ENCODE measurements around the gene UPP1. TPM values are rescaled to one million over a fixed set of nuclear protein-coding genes. Genes with fewer than 3 reads are reported as not detected.
"Not testable (repeated sequence)": the region's sequence is repeated elsewhere in the genome, so short reads cannot be mapped to it uniquely, and the experiment has no call there.

UPP1 gene
- total RNA-seq, 2 experiments from 2014 or later: 45.3 to 51.1 TPM

- H3K27me3 Mint-ChIP-seq: no peaks in the 10 kb centered on the region
- H3K36me3 Mint-ChIP-seq: peaks cover 4% of the 10 kb centered on the region
- H3K27ac Mint-ChIP-seq: no peak overlapping the region
- peaks cover 5% of the 10 kb centered on the region for H3K4me1 Mint-ChIP-seq
- DNase-seq: no peak
- no peak overlapping the region for H3K4me3 Mint-ChIP-seq
- H3K9me3 Mint-ChIP-seq: peaks cover 8% of the 10 kb centered on the region
Measured at GRCh38 chr7:48074204-48074654, 14.8 kb upstream of the UPP1 start.

GRCh38 chr7:48077423-48077822 is 11.6 kb upstream of the UPP1 start:
- H3K4me3 Mint-ChIP-seq: no peak overlapping the region
- H3K27me3 Mint-ChIP-seq: no peaks in the 10 kb centered on the region
- peaks cover 8% of the 10 kb centered on the region for H3K4me1 Mint-ChIP-seq
- H3K9me3 Mint-ChIP-seq: peaks cover 1% of the 10 kb centered on the region
- no peak for DNase-seq
- H3K36me3 Mint-ChIP-seq: peaks cover under 1% of the 10 kb centered on the region
- no peak overlapping the region for H3K27ac Mint-ChIP-seq

- Mint-ChIP-seq H3K27me3 (no peaks in the 10 kb centered on the region), H3K4me3 (no peak overlapping the region), H3K36me3 (peaks cover 3% of the 10 kb centered on the region), H3K4me1 (peaks cover 17% of the 10 kb centered on the region), H3K9me3 (no peaks in the 10 kb centered on the region), H3K27ac (no peak overlapping the region)
- no peak for DNase-seq
Measured at GRCh38 chr7:48078470-48078869, 10.6 kb upstream of the UPP1 start.

GRCh38 chr7:48082378-48082777 is 6.7 kb upstream of the UPP1 start:
- not testable (repeated sequence) for H3K27ac Mint-ChIP-seq, H3K9me3 Mint-ChIP-seq, H3K27me3 Mint-ChIP-seq, DNase-seq, H3K4me3 Mint-ChIP-seq
- Mint-ChIP-seq H3K36me3 (peaks cover 11% of the 10 kb centered on the region), H3K4me1 (peaks cover 45% of the 10 kb centered on the region)

GRCh38 chr7:48083114-48083830 is 5.8 kb upstream of the UPP1 start:
- Mint-ChIP-seq H3K27me3 (no peaks in the 10 kb centered on the region), H3K4me3 (no peak overlapping the region), H3K27ac (peak overlapping the region; percentile 21), H3K36me3 (peaks cover 11% of the 10 kb centered on the region), H3K4me1 (peaks cover 52% of the 10 kb centered on the region), H3K9me3 (no peaks in the 10 kb centered on the region)
- DNase-seq: no peak

GRCh38 chr7:48084727-48085432 is 4.2 kb upstream of the UPP1 start:
- H3K27me3 Mint-ChIP-seq: no peaks in the 10 kb centered on the region
- peak; percentile 80 for DNase-seq
- peak overlapping the region; percentile 59 for H3K4me3 Mint-ChIP-seq
- H3K27ac Mint-ChIP-seq: peak overlapping the region; percentile 97
- no peaks in the 10 kb centered on the region for H3K9me3 Mint-ChIP-seq
- H3K36me3 Mint-ChIP-seq: peaks cover 11% of the 10 kb centered on the region
- peaks cover 52% of the 10 kb centered on the region for H3K4me1 Mint-ChIP-seq

- peaks cover 55% of the 10 kb centered on the region for H3K4me1 Mint-ChIP-seq
- peak overlapping the region; percentile 59 for H3K4me3 Mint-ChIP-seq
Measured at GRCh38 chr7:48085433-48085791, 3.7 kb upstream of the UPP1 start.

GRCh38 chr7:48085942-48086341 is 3.1 kb upstream of the UPP1 start:
- Mint-ChIP-seq H3K27me3 (no peaks in the 10 kb centered on the region), H3K36me3 (peaks cover 22% of the 10 kb centered on the region), H3K4me1 (peaks cover 56% of the 10 kb centered on the region), H3K9me3 (no peaks in the 10 kb centered on the region), H3K4me3 (no peak overlapping the region), H3K27ac (peak overlapping the region; percentile 97)
- no peak for DNase-seq

More at GRCh38 chr7:48085433-48085791, 3.7 kb upstream of the UPP1 start:
- Mint-ChIP-seq H3K27ac (peak overlapping the region; percentile 97), H3K9me3 (no peaks in the 10 kb centered on the region), H3K27me3 (no peaks in the 10 kb centered on the region), H3K36me3 (peaks cover 16% of the 10 kb centered on the region)
- no peak for DNase-seq

- H3K27ac Mint-ChIP-seq: peak overlapping the region; percentile 97
- no peaks in the 10 kb centered on the region for H3K9me3 Mint-ChIP-seq
- DNase-seq: peak; percentile 26
- peak overlapping the region; percentile 84 for H3K4me3 Mint-ChIP-seq
- no peaks in the 10 kb centered on the region for H3K27me3 Mint-ChIP-seq
- peaks cover 65% of the 10 kb centered on the region for H3K4me1 Mint-ChIP-seq
- peaks cover 36% of the 10 kb centered on the region for H3K36me3 Mint-ChIP-seq
Measured at GRCh38 chr7:48087349-48087748, 1.7 kb upstream of the UPP1 start.

GRCh38 chr7:48088559-48089045 is 463 bp upstream of the UPP1 start:
- H3K4me3 Mint-ChIP-seq: peak overlapping the region; percentile 84
- H3K36me3 Mint-ChIP-seq: peaks cover 42% of the 10 kb centered on the region
- no peak for DNase-seq
- no peaks in the 10 kb centered on the region for H3K27me3 Mint-ChIP-seq
- no peaks in the 10 kb centered on the region for H3K9me3 Mint-ChIP-seq
- H3K4me1 Mint-ChIP-seq: peaks cover 57% of the 10 kb centered on the region
- peak overlapping the region; percentile 97 for H3K27ac Mint-ChIP-seq

- Mint-ChIP-seq H3K27me3 (no peaks in the 10 kb centered on the region), H3K9me3 (no peaks in the 10 kb centered on the region), H3K27ac (peak overlapping the region; percentile 67), H3K36me3 (peaks cover 45% of the 10 kb centered on the region), H3K4me3 (peak overlapping the region; percentile 84), H3K4me1 (peaks cover 55% of the 10 kb centered on the region)
- no peak for DNase-seq
Measured at GRCh38 chr7:48090095-48090805, 1.2 kb downstream of the UPP1 start.

GRCh38 chr7:48091506-48092433 is 2.7 kb downstream of the UPP1 start:
- Mint-ChIP-seq H3K4me3 (peak overlapping the region; percentile 7), H3K27ac (no peak overlapping the region), H3K9me3 (no peaks in the 10 kb centered on the region), H3K4me1 (peaks cover 53% of the 10 kb centered on the region), H3K27me3 (no peaks in the 10 kb centered on the region), H3K36me3 (peaks cover 57% of the 10 kb centered on the region)
- DNase-seq: no peak

- Mint-ChIP-seq H3K4me3 (no peak overlapping the region), H3K36me3 (peaks cover 78% of the 10 kb centered on the region), H3K4me1 (peaks cover 69% of the 10 kb centered on the region), H3K27ac (peak overlapping the region; percentile 18), H3K27me3 (no peaks in the 10 kb centered on the region), H3K9me3 (no peaks in the 10 kb centered on the region)
- no peak for DNase-seq
Measured at GRCh38 chr7:48094861-48095293, 5.8 kb downstream of the UPP1 start.

GRCh38 chr7:48096273-48096672 is 7.2 kb downstream of the UPP1 start:
- Mint-ChIP-seq H3K27me3 (no peaks in the 10 kb centered on the region), H3K27ac (peak overlapping the region; percentile 86), H3K9me3 (no peaks in the 10 kb centered on the region), H3K36me3 (peaks cover 65% of the 10 kb centered on the region), H3K4me3 (peak overlapping the region; percentile 48), H3K4me1 (peaks cover 61% of the 10 kb centered on the region)
- no peak for DNase-seq
